Stimulated activated naive B cell treated with anti-CD40 and anti-IgM and Interleukin-4, amounts not matched to agents 10 μg/mL and 1 μg/mL and 100 μg/mL, for 72 hours (primary cell): ENCODE results near the gene GALNT17.
"Not testable (repeated sequence)": the region's sequence is repeated elsewhere in the genome, so short reads cannot be mapped to it uniquely, and the experiment has no call there.

Source experiments
- ATAC-seq, 2 donors: fragments of 150-1000 bp; cut with Tn5 transposase; replicated peaks; 2 replicates each; pipeline ENCODE4 v1.10.0; 2021; ENCODE audit warnings: moderate library complexity in 1 of 2
- DNase-seq: peaks from one replicate; pipeline ENCODE4 v3.0.0; 2021
- H3K27ac Mint-ChIP-seq: one replicate; pipeline ENCODE4 v1.8.0; 2022; ENCODE audit warnings: mild to moderate bottlenecking, mixed read lengths
- H3K27me3 Mint-ChIP-seq, 2 donors: one replicate each; pipeline ENCODE4 v1.8.0; 2022; ENCODE audit warnings: mixed read lengths in 2 of 2
- H3K36me3 Mint-ChIP-seq, 2 donors: one replicate each; pipeline ENCODE4 v1.8.0; 2022; ENCODE audit warnings: mixed read lengths in 2 of 2, mild to moderate bottlenecking in 1 of 2
- H3K4me1 Mint-ChIP-seq, 2 donors: one replicate each; pipeline ENCODE4 v1.8.0; 2022; ENCODE audit warnings: mixed read lengths in 2 of 2, mild to moderate bottlenecking in 1 of 2
- H3K4me3 Mint-ChIP-seq, 2 donors: one replicate each; pipeline ENCODE4 v1.8.0; 2022; ENCODE audit warnings: mild to moderate bottlenecking in 2 of 2, mixed read lengths in 2 of 2, moderate library complexity in 1 of 2
- H3K9me3 Mint-ChIP-seq, 2 donors: one replicate each; pipeline ENCODE4 v1.8.0; 2022; ENCODE audit warnings: mixed read lengths in 2 of 2, mild to moderate bottlenecking in 1 of 2

Gene GALNT17

DNA sequence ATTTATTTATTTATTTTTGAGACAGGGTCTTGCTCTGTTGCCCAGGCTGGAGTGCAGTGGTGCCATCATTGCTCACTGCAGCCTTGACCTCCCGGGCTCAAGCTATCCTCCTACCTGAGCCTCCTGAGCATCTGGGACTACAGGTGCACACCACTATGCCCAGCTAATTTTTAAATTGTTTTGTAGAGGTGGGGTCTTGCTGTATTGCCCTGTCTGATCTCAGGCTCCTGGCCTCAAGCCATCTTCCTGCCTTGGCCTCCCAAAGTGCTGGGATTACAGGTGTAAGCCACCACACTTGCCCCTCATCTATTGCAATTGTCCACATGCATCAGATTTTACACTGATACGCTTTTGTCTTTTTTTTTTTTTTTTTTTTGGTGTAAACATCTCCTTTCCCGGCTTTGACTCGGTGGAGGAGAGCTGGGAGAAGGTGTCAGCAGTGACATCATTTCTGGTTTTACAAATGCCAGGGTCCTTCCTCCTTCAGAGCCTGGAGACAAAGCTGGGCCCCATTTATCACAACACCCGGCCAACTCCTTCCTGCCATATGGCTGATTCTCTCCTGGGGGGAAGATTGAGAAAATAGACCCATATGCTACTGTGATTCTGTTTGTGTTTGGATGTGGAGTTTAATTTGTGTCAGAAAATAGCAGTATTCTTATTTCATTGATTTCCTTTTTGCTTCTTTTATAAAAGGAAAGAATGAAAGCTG is 61.3 kb downstream of the GALNT17 start:
- no peak overlapping the region for H3K27ac Mint-ChIP-seq
- H3K36me3 Mint-ChIP-seq, result no peaks in the 10 kb centered on the region
- DNase-seq (no peak), ATAC-seq (no peak)
- no peaks in the 10 kb centered on the region for H3K4me1 Mint-ChIP-seq
- no peaks in the 10 kb centered on the region for H3K27me3 Mint-ChIP-seq
- peaks cover 13 to 23% of the 10 kb centered on the region in 2 donors for H3K9me3 Mint-ChIP-seq
- no peak overlapping the region for H3K4me3 Mint-ChIP-seq

DNA sequence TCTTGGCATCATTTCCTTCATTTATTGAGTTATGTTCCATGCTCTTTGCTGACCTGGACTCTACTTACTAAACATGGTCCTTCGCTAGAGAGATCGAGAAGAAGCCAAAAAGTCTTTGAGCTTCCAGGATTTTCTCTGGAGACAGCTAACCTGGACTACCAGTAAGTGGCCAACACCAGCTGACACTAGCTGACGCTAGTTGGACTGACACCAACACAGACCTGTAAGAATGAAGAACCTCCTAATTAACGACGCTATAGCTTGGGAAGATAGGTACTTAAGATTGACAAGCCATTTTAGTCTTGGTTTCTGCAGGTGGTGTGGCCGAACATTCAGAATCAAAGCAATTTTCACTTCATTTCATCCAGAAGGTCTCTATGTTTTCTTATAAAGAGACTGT is 66.4 kb downstream of the GALNT17 start:
- Mint-ChIP-seq H3K36me3 (no peaks in the 10 kb centered on the region), H3K4me3 (no peak overlapping the region), H3K27ac (no peak overlapping the region), H3K4me1 (no peaks in the 10 kb centered on the region), H3K9me3 (peaks cover 11 to 13% of the 10 kb centered on the region in 2 donors), H3K27me3 (no peaks in the 10 kb centered on the region)
- DNase-seq, result no peak
- no peak for ATAC-seq

DNA sequence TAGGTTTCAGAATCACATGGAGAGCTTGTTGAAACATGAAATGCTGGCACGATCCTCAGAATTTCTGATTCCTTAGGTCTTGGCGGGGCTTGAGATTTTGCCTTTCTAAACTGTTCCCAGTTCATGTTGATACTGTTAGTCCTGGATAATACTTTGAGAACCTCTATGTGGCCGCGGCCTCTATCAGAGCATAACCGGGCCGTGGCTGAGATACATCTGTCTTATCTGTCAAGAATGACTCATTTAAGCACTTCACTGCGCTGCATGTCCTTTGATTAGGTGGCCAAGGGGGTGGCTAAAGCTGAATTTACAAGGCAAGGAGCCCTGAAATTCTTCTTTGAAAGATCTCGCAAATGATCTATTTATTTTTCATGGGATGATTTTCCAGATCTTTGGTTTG is 66.9 kb downstream of the GALNT17 start:
- no peaks in the 10 kb centered on the region for H3K36me3 Mint-ChIP-seq
- DNase-seq (no peak), ATAC-seq (no peak)
- H3K4me3 Mint-ChIP-seq, result no peak overlapping the region
- H3K4me1 Mint-ChIP-seq, result no peaks in the 10 kb centered on the region
- peaks cover 12 to 18% of the 10 kb centered on the region in 2 donors for H3K9me3 Mint-ChIP-seq
- H3K27ac Mint-ChIP-seq, result no peak overlapping the region
- no peaks in the 10 kb centered on the region for H3K27me3 Mint-ChIP-seq

DNA sequence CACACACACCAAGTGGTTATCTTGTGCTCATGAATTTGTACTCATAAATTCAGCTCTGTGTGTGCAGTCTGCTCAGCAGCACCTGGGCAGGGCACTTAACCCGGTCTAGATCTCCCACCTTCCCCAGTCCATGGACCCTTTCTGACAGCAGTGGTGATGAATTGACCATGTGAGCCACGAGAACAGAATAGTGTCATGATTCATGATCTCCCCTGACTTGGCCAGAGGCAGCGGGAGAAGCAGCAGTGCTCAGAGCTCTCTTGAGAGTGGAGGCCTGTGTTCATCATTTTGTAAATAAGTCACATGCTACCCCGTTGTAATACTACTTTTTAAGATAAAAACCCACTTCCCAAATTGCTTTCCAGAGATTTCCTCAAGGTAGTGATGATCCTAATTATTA is 74.2 kb downstream of the GALNT17 start:
- Mint-ChIP-seq H3K9me3 (peaks cover 3 to 12% of the 10 kb centered on the region in 2 donors), H3K36me3 (no peaks in the 10 kb centered on the region), H3K27me3 (no peaks in the 10 kb centered on the region), H3K4me3 (no peak overlapping the region), H3K27ac (no peak overlapping the region), H3K4me1 (no peaks in the 10 kb centered on the region)
- no peak for ATAC-seq
- no peak for DNase-seq

DNA sequence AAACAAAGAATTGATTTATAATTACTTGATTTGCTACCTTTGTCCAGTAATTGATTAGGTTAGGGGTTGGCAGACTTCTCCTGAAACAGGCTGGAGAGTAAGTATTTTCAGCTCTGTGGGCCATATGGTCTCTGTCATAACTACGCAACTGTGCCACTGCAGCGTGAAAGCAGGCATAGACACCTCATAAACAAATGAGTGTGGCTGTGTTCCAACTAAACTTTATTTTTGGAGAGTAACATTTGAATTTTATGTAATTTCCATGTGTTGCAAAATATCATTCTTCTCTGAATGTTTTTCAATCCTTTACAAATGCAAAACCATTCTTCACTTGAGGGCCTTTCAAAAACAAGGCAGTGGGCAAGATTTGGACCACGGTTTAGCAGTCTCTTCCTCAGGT is 76.9 kb downstream of the GALNT17 start:
- H3K9me3 Mint-ChIP-seq, result peaks cover 3 to 10% of the 10 kb centered on the region in 2 donors
- no peaks in the 10 kb centered on the region for H3K27me3 Mint-ChIP-seq
- no peak for ATAC-seq
- no peak overlapping the region for H3K4me3 Mint-ChIP-seq
- no peaks in the 10 kb centered on the region for H3K4me1 Mint-ChIP-seq
- DNase-seq, result no peak
- H3K27ac Mint-ChIP-seq, result no peak overlapping the region
- no peaks in the 10 kb centered on the region for H3K36me3 Mint-ChIP-seq

DNA sequence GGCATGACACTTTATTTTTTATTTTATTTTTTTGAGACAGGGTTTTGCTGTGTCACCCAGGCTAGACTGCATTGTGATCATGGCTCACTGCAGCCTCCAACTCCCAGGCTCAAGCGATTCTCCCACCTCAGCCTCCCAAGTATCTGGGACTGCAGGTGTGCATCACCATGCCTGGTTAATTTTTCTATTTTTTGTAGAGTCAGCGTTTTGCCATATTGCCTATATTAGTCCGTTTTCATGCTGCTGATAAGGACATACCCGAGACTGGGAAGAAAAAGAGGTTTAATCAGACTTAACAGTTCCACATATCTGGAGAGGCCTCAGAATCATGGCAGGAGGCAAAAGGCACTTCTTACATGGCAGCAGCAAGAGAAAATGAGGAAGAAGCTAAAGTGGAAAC is 77.5 kb downstream of the GALNT17 start:
- H3K36me3 Mint-ChIP-seq, H3K27me3 Mint-ChIP-seq, H3K4me1 Mint-ChIP-seq, ATAC-seq, H3K4me3 Mint-ChIP-seq, H3K9me3 Mint-ChIP-seq, DNase-seq, H3K27ac Mint-ChIP-seq: not testable (repeated sequence)

DNA sequence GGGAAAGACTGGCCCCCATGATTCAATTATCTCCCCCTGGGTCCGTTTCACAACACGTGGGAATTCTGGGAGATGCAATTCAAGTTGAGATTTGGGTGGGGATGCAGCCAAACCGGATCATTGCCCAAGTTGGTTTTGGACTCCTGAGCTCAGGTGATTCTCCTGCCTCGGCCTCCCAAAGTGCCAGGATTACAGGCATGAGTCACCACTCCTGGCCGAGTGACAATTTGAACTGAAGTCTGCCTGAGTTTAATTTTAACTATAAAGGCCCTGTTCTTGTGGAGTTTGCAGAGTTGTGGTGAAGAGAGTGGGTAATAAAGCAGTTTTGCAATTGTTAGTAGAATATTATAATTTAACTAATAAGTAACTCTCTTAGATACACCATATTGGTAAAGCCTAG is 78.3 kb downstream of the GALNT17 start:
- Mint-ChIP-seq H3K36me3 (no peaks in the 10 kb centered on the region), H3K4me1 (no peaks in the 10 kb centered on the region)

DNA sequence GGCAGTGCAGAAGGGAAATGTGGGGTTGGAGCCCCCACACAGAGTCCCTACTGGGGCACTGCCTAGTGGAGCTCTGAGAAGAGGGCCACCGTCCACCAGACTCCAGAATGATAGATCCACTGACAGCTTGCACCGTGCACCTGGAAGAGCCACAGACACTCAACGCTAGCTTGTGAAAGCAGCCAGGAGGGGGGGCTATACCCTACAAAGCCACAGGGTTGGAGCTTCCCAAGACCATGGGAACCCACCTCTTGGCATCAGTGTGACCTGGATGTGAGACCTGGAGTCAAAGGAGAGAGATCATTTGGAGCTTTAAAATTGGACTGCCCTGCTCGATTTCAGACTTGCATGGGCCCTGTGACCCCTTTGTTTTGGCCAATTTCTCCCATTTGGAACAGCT is 80.5 kb downstream of the GALNT17 start:
- H3K27me3 Mint-ChIP-seq, H3K36me3 Mint-ChIP-seq, H3K4me3 Mint-ChIP-seq, H3K9me3 Mint-ChIP-seq, ATAC-seq, H3K27ac Mint-ChIP-seq, DNase-seq, H3K4me1 Mint-ChIP-seq: not testable (repeated sequence)

More for the DNA sequence above, 78.3 kb downstream of the GALNT17 start:
- no peak for ATAC-seq
- DNase-seq, result no peak
- Mint-ChIP-seq H3K27ac (no peak overlapping the region), H3K9me3 (peaks cover 3 to 8% of the 10 kb centered on the region in 2 donors), H3K4me3 (no peak overlapping the region), H3K27me3 (no peaks in the 10 kb centered on the region)

DNA sequence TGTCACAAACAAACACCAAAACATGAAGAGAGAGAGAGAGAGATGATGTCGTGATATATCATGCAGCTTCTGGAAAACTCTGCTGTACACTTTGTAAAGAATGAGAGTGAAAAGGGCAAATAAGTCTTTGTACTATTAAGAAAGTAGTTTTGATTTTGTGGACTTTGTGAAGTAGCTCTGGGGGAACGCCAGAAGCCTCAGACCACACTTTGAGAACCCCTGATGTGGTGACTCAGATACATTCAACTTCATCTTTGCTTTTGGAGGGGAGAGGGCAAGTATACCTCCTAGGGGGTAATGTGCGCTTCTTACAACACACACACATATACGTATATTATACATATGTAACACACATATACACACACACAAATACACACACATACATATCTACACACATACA is 84.3 kb downstream of the GALNT17 start:
- Mint-ChIP-seq H3K36me3 (no peaks in the 10 kb centered on the region), H3K27me3 (no peaks in the 10 kb centered on the region), H3K9me3 (peaks cover 10 to 16% of the 10 kb centered on the region in 2 donors), H3K4me3 (no peak overlapping the region), H3K4me1 (no peaks in the 10 kb centered on the region), H3K27ac (no peak overlapping the region)
- no peak for DNase-seq
- no peak for ATAC-seq

DNA sequence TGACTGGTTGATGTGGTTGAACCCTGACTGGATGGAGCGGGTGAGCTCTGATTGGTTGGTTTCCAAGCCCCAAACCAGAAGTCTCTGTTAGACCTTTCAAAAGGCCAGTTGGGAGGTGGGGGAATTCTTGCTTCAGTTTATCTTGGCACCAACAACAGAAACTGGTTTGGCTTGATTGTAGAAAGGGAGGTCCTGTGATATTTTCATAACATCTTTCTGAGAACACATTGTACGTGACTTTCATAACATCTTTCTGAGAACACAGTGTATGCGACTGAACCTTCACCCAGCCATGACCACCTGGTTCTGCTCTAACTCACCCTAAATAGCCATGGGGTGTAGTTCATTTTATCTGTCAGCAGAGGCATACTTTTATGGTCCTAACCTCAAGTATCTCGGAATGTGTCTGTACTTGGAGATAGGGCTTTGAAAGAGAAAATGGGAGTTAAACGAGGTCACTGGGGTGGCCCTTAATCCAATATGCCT is 88.3 kb downstream of the GALNT17 start:
- Mint-ChIP-seq H3K27ac (no peak overlapping the region), H3K4me3 (no peak overlapping the region), H3K4me1 (no peaks in the 10 kb centered on the region), H3K9me3 (peaks cover 12% of the 10 kb centered on the region in 2 donors), H3K27me3 (no peaks in the 10 kb centered on the region), H3K36me3 (no peaks in the 10 kb centered on the region)
- no peak for DNase-seq
- ATAC-seq, result no peak

DNA sequence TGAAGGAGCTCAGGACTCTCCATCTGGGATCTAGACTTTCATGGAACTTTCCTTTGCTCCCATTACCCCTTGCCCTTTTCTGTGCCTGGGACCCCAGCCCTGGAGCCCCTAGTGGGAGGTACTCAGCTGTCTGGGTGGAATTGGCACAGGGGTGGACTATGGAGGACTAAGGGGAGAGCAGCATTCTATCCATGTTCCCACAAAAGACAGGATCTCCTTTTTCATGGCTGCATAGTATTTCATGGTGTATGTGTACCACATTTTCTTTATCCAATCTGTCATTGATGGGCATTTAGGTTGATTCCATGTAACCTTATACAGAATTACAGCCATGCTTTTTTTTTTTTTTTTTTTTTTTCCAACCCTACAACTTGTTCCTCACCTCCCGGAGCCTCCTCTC is 89.1 kb downstream of the GALNT17 start:
- Mint-ChIP-seq H3K36me3 (no peaks in the 10 kb centered on the region), H3K9me3 (peaks cover 12% of the 10 kb centered on the region in 2 donors), H3K4me1 (no peaks in the 10 kb centered on the region), H3K4me3 (no peak overlapping the region), H3K27me3 (no peaks in the 10 kb centered on the region), H3K27ac (no peak overlapping the region)
- DNase-seq (no peak), ATAC-seq (no peak)

DNA sequence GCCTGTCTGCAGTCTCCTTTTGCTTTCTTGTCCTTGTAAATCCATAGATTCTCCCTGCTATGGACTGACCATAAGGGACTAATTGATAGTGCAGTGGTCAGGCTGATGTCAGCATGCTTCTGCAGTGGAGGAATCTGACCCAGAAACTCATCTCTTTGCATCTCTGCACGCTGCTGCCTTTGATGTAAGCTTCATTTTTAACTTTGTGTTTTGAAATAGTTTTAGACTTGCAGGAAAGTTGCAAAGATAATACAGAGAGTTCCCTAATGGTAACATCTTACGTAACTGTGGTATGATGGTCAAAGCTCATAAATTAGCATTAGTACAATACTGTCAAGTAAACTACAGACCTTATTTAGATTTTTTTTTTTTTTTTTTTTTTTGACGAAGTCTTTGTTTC is 89.6 kb downstream of the GALNT17 start:
- no peaks in the 10 kb centered on the region for H3K27me3 Mint-ChIP-seq
- H3K27ac Mint-ChIP-seq, result no peak overlapping the region
- H3K4me3 Mint-ChIP-seq, result no peak overlapping the region
- no peaks in the 10 kb centered on the region for H3K36me3 Mint-ChIP-seq
- ATAC-seq (no peak), DNase-seq (no peak)
- peaks cover 12% of the 10 kb centered on the region in 2 donors for H3K9me3 Mint-ChIP-seq
- no peaks in the 10 kb centered on the region for H3K4me1 Mint-ChIP-seq

DNA sequence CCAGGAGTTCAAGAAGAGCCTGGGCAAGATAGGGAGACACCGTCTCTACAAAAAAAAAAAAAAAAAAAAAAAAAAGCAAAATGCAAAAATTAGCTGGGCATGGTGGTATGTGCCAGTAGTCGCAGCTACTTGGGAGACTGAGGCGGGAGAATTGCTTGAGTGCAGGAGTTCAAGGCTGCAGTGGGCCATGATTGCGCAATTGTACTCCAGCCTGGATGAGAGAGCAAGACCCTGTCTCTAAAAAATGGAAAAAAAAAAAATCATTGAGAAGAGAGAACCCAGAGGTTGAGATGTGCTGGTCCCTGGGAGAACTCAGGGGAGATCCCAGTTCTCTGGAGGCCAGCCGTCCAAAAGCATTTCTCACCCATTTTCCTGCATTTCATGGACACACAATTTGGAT is 95.2 kb downstream of the GALNT17 start:
- peaks cover 18 to 22% of the 10 kb centered on the region in 2 donors for H3K9me3 Mint-ChIP-seq
- ATAC-seq, result no peak

DNA sequence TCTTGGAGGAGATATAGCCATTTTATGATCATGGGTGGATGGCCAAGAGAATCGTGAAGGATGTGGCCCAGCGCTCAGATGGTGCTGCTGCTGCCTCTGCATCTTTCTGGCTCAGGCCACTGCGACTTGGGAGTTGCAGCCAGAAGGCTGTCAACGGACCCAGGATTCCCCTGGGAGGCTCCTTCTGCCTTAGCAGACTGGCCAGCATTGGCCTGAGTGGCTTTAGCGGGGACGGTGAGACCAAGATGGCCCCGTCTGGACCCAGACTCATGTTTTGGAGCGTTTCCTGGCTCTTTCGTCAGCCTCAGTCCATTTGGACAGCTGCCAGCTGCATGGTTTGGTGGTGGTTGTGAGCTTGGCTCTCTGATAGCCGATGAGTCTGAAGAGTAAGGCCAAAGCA is 97.2 kb downstream of the GALNT17 start:
- Mint-ChIP-seq H3K4me3 (no peak overlapping the region), H3K36me3 (no peaks in the 10 kb centered on the region), H3K27ac (no peak overlapping the region), H3K9me3 (peaks cover 26 to 29% of the 10 kb centered on the region in 2 donors), H3K27me3 (no peaks in the 10 kb centered on the region), H3K4me1 (no peaks in the 10 kb centered on the region)
- DNase-seq (no peak), ATAC-seq (no peak)

More for the DNA sequence above, 95.2 kb downstream of the GALNT17 start:
- Mint-ChIP-seq H3K4me1 (no peaks in the 10 kb centered on the region), H3K36me3 (no peaks in the 10 kb centered on the region), H3K27ac (no peak overlapping the region), H3K4me3 (no peak overlapping the region), H3K27me3 (no peaks in the 10 kb centered on the region)
- DNase-seq, result no peak

DNA sequence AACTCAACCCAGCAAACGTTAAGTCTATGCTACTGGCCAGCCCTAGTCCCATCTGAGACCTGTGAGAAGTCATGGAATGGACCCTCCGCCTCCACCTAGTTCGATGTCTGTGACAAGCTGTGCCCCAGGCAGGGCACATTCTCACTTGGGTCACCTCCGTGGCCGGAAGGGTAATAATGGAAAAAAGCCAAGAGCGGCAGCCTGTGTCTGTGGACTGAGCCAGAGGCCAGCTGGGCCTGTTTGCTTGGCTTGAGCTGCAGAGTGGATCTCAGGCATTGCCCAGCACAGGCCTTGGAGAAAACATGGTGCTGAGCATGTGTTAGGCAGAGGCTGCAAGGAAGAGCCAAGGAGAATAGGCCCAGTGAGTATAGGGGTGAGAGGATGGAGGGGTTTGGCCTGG is 97.8 kb downstream of the GALNT17 start:
- DNase-seq, result no peak
- Mint-ChIP-seq H3K27me3 (no peaks in the 10 kb centered on the region), H3K4me3 (no peak overlapping the region), H3K9me3 (peaks cover 26 to 29% of the 10 kb centered on the region in 2 donors), H3K36me3 (no peaks in the 10 kb centered on the region), H3K4me1 (no peaks in the 10 kb centered on the region), H3K27ac (no peak overlapping the region)
- no peak for ATAC-seq
